ENCODE measurements around the gene HOXB6.

The HOXB6 gene

GRCh38 chr17:48589060-48589830, 15.5 kb downstream of the HOXB6 start:
- DNase-seq (no peak), ATAC-seq (no peak)
- peaks cover 100% of the 10 kb centered on the region for H3K27me3 Mint-ChIP-seq
- H3K4me1 Mint-ChIP-seq: peaks cover 64% of the 10 kb centered on the region
- no peak overlapping the region for H3K4me3 Mint-ChIP-seq
- no peaks in the 10 kb centered on the region for H3K9me3 Mint-ChIP-seq
- no peak overlapping the region for H3K27ac Mint-ChIP-seq

- Mint-ChIP-seq H3K4me1 (peaks cover 57% of the 10 kb centered on the region), H3K9me3 (no peaks in the 10 kb centered on the region), H3K27ac (no peak overlapping the region), H3K27me3 (peaks cover 100% of the 10 kb centered on the region), H3K4me3 (no peak overlapping the region)
- DNase-seq: no peak
- ATAC-seq: no peak
These were observed 16.3 kb downstream of the HOXB6 start for GRCh38 chr17:48588528-48588927.

DNA sequence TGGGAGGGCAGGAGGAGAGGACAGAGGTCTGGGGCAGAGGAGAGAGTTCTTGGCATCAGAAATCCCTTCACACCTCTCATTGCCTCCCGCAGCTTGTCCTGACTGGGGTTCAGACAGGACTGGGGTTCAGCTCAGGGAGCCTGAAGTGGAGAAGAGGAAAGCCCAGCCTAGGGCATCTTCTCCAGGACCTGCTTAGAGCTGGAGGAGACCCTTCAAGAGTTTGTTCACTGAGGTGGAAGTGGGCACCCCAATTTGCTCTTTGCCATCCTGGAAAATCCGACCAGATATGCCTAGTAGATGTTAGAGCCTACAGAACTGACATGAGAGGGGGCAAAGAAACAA, 16.7 kb downstream of the HOXB6 start:
- H3K4me1 Mint-ChIP-seq: peaks cover 54% of the 10 kb centered on the region
- ATAC-seq: no peak
- no peak for DNase-seq
- H3K4me3 Mint-ChIP-seq: no peak overlapping the region
- H3K27ac Mint-ChIP-seq: no peak overlapping the region
- H3K27me3 Mint-ChIP-seq: peaks cover 100% of the 10 kb centered on the region
- no peaks in the 10 kb centered on the region for H3K9me3 Mint-ChIP-seq

DNA sequence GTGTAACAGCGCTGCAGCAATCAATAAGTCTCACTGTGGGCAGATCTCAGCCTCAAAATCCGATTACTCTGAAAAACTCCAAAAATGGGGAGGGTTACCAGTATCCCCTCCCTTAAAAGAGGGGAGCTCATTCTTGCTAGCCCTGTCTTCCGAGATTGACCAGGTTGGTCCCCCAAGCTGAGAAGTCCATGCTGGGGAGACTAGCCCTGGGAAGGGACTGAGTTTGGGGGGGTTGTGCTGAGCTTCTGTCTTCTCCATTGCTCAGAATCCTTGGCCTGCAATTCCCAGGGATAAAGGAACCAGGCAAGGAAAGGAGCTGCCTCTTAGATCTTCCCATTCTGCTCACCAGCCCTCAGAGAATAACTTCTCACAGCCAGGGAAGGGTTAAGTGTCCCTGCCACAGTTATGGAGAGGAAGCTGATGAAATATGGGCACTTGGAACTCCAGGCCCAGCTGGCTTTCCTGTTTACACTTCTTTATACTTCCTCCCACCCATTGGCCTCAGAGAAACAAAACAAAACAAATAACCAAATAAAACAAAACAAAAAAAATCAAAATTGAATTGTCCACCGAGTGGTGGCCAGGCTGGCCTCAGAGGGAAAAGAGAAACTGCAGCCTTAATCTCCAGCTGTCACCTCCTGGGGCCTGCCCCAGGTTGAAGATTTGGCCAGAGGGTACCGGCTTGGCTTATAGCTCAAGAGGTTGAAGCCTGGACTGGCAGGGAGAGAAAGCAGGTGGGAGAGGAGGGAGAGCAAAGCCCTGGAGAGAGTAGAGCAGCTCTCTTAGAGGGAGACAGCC, 17.3 kb downstream of the HOXB6 start:
- Mint-ChIP-seq H3K4me3 (no peak overlapping the region), H3K4me1 (peaks cover 54% of the 10 kb centered on the region)
- no peak for DNase-seq

DNA sequence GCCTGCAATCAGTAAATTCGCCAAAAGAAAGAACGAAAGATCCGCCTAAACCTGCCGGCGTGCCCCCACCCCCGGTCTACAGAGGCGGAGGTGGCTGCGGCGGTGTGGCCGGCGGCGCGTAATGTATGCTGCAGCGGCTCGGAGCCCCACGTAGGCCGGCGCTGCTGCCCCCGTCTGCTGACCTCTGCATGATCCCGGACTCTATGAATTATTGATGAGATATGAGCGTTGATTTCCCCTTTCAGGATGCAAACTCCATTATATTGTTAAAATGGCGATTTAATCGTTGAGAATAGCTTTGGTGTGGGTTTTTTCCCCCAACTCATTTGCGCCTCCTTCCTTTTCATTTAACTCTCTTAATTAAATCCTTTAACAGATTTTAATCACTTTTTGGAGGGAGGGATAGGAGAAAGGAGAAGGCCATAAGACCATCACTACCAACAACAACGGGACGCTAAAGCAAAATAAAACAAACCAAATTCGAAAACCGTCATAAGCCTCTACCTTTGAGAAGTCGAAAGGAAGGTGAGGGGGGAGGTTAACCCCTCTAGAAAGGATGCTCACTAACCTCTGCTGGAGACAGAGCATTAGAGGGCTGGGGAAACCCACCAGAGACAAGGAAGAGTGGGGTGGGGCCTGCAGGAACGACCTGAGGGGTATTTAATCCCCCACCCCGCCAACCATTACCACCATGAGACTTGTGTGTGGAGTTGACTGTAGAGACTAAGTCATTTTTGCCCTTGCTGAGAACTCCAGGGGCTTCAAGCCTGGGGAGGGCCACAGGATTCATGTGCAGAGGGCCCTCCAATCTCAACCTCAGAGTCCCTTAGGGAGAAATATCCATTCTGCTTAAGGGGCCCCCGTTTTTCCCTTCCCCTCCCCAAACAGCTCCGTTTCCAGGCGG, 18.2 kb downstream of the HOXB6 start:
- Mint-ChIP-seq H3K9me3 (no peaks in the 10 kb centered on the region), H3K4me1 (peaks cover 59% of the 10 kb centered on the region), H3K4me3 (peak overlapping the region; percentile 87 to 92), H3K27me3 (peaks cover 100% of the 10 kb centered on the region), H3K27ac (no peak overlapping the region)
- ATAC-seq (peak; percentile 39), DNase-seq (peak in 1 of 2 donors; percentile 42)

More for the DNA sequence above, 17.3 kb downstream of the HOXB6 start:
- no peak for ATAC-seq
- H3K27ac Mint-ChIP-seq: no peak overlapping the region
- peaks cover 100% of the 10 kb centered on the region for H3K27me3 Mint-ChIP-seq
- no peaks in the 10 kb centered on the region for H3K9me3 Mint-ChIP-seq

GRCh38 chr17:48584223-48584741, 20.5 kb downstream of the HOXB6 start:
- peak overlapping the region in 1 of 2 donors; percentile 22 for H3K4me3 Mint-ChIP-seq
- peaks cover 100% of the 10 kb centered on the region for H3K27me3 Mint-ChIP-seq
- no peak for DNase-seq
- H3K27ac Mint-ChIP-seq: no peak overlapping the region
- no peak for ATAC-seq
- H3K9me3 Mint-ChIP-seq: no peaks in the 10 kb centered on the region
- H3K4me1 Mint-ChIP-seq: peaks cover 71% of the 10 kb centered on the region

DNA sequence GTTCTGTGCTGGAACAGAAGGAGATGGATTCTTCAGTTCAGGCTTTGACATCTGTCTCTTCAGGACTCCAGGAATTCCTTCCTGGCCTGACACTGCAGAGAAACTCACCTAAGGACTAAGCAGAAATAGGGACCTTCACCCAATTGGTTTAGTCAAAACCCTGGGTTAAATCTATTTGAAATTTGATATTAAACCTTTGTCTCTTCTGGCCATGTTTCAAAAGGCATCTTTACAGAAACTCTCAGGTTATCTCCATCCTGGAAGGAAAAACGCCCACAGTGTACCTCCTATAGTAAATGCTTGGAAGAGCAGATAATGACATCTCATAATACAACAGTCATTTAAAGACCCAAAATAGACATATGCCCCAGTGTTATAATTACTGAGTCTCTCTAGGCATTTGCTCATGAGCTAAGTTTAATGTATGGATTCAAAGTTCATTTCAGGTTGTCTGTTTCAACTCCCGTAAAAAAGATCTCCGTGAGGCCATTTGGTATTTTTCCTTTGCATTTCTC, 21.0 kb downstream of the HOXB6 start:
- H3K27ac Mint-ChIP-seq: no peak overlapping the region

GRCh38 chr17:48582750-48583069, 22.1 kb downstream of the HOXB6 start:
- no peaks in the 10 kb centered on the region for H3K9me3 Mint-ChIP-seq
- peaks cover 94% of the 10 kb centered on the region for H3K27me3 Mint-ChIP-seq
- no peak for DNase-seq
- no peak for ATAC-seq
- peaks cover 76% of the 10 kb centered on the region for H3K4me1 Mint-ChIP-seq
- peak overlapping the region; percentile 66 to 77 for H3K4me3 Mint-ChIP-seq
- H3K27ac Mint-ChIP-seq: peak overlapping the region in 1 of 2 donors; percentile 9

More for the DNA sequence above, 21.0 kb downstream of the HOXB6 start:
- H3K4me1 Mint-ChIP-seq: peaks cover 75% of the 10 kb centered on the region
- DNase-seq: no peak
- H3K27me3 Mint-ChIP-seq: peaks cover 100% of the 10 kb centered on the region
- no peak for ATAC-seq
- no peaks in the 10 kb centered on the region for H3K9me3 Mint-ChIP-seq
- H3K4me3 Mint-ChIP-seq: no peak overlapping the region

GRCh38 chr17:48579760-48580554, 24.8 kb downstream of the HOXB6 start:
- DNase-seq: no peak
- peaks cover 74% of the 10 kb centered on the region for H3K4me1 Mint-ChIP-seq

GRCh38 chr17:48579471-48579759, 25.4 kb downstream of the HOXB6 start:
- H3K4me3 Mint-ChIP-seq: peak overlapping the region; percentile 93 to 94
- ATAC-seq (no peak), DNase-seq (no peak)
- peaks cover 70% of the 10 kb centered on the region for H3K4me1 Mint-ChIP-seq
- no peaks in the 10 kb centered on the region for H3K9me3 Mint-ChIP-seq
- H3K27ac Mint-ChIP-seq: no peak overlapping the region
- peaks cover 71% of the 10 kb centered on the region for H3K27me3 Mint-ChIP-seq

More at GRCh38 chr17:48579760-48580554, 24.8 kb downstream of the HOXB6 start:
- H3K9me3 Mint-ChIP-seq: no peaks in the 10 kb centered on the region
- H3K27ac Mint-ChIP-seq: no peak overlapping the region
- peak overlapping the region; percentile 64 to 94 for H3K4me3 Mint-ChIP-seq
- peaks cover 73% of the 10 kb centered on the region for H3K27me3 Mint-ChIP-seq
- ATAC-seq: no peak

GRCh38 chr17:48578616-48579470, 25.9 kb downstream of the HOXB6 start:
- peak; percentile 77 for ATAC-seq
- peak overlapping the region; percentile 93 to 94 for H3K4me3 Mint-ChIP-seq
- H3K27me3 Mint-ChIP-seq: peaks cover 71% of the 10 kb centered on the region
- H3K9me3 Mint-ChIP-seq: no peaks in the 10 kb centered on the region
- H3K27ac Mint-ChIP-seq: peak overlapping the region; percentile 50 to 85
- no peak for DNase-seq
- H3K4me1 Mint-ChIP-seq: peaks cover 70% of the 10 kb centered on the region

DNA sequence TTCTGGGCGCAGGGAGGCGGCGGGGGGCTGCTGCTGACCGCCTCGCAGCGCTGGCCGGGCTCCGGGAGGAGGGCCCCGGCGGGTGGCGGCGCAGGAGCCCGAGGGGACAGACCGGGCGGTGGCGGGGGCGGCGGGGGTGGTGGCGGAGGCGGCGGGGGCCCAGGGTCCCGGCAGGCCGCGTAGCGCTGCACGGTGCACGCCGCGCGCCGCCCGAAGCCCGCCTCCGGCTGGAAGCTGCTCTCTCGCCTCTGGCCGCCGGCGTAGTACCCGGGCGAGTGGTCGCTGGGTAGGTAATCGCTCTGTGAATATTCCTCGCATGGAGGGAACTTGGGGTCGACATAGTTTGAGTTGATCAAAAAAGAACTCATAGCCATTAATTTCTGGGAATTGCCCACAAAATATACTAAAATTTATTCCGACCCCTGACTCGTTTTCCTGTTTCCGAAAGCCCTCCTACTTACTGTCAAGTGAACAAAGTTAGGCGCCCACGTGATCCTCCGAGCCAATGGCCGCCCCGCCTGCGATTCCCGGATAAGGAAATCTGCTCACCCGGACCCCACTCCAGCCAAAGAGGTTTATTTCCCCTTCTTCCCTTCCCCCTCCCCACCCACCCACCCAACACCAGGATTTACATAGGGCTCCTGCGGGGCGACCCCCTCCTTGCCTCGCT, 26.7 kb downstream of the HOXB6 start, which contains the start of gene HOXB4:
Gene HOXB4 (minus strand): TSS at position 405 of the 670 bp plus-strand sequence. CDS start 31 bp downstream, at position 374.
- Mint-ChIP-seq H3K27me3 (peaks cover 64% of the 10 kb centered on the region), H3K9me3 (no peaks in the 10 kb centered on the region), H3K27ac (peak within 1 kb of the TSS; percentile 85 to 89), H3K4me3 (peak within 1 kb of the TSS; percentile 93 to 94), H3K4me1 (peaks cover 69% of the 10 kb centered on the region)
- peak; percentile 73 for ATAC-seq
- peak in 1 of 2 donors; percentile 58 for DNase-seq

GRCh38 chr17:48577330-48577945, 27.3 kb downstream of the HOXB6 start:
- no peaks in the 10 kb centered on the region for H3K9me3 Mint-ChIP-seq
- H3K4me3 Mint-ChIP-seq: peak overlapping the region; percentile 74 to 75
- H3K27ac Mint-ChIP-seq: peak overlapping the region; percentile 54 to 56
- DNase-seq (no peak), ATAC-seq (peak; percentile 28)
- H3K4me1 Mint-ChIP-seq: peaks cover 62% of the 10 kb centered on the region
- peaks cover 58% of the 10 kb centered on the region for H3K27me3 Mint-ChIP-seq
